GM13977 (cell line): ENCODE data around the gene GNAL.

Experiments
- DNase-seq: peaks from one replicate; pipeline ENCODE4 v3.0.0; 2012; ENCODE audit warnings: low spot score
- CTCF ChIP-seq: IDR thresholded peaks from 2 replicates; pipeline ENCODE4 v1.5.1; 2012; ENCODE audit warnings: mild to moderate bottlenecking, control low read depth; ENCODE audit not compliant: insufficient read depth; ENCODE audit errors: extremely low read depth, missing control alignments
- in situ Hi-C: fragments of 300-500 bp; cut with MboI; formaldehyde crosslinking; loops from one replicate; pipeline ENCODE4 v1.12.0; 2022; ENCODE audit warnings: low sequenced_read_pairs, low pct_unique_long_range_greater_than_20kb, mixed read lengths, inconsistent platforms; ENCODE audit not compliant: unreplicated experiment

GNAL gene

DNA sequence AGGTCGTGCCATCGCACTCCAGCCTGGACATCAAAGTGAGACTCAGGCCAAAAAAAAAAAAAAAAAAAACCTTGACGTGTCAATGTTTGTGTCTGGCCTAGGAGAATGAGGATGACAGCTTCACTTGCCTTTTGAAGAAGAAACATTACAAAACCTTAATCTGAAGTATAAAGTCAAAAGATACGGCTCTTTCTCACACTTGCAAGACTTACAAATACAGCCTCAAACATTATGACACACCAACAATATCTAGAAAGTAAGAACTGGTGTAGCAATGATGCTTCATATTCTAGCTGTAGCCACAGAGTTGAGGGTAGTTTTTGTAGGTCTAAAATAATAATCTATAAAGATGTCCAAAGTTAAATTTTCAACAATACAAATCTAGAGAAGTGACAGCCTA lies 193.6 kb downstream of the GNAL start:
- no peak for TF ChIP-seq CTCF
- DNase-seq, result no peak
- in situ Hi-C loops, result loop anchor here (25.0 kb wide), 1 partner anchor 95 kb away; no protein-coding TSS in a partner anchor

DNA sequence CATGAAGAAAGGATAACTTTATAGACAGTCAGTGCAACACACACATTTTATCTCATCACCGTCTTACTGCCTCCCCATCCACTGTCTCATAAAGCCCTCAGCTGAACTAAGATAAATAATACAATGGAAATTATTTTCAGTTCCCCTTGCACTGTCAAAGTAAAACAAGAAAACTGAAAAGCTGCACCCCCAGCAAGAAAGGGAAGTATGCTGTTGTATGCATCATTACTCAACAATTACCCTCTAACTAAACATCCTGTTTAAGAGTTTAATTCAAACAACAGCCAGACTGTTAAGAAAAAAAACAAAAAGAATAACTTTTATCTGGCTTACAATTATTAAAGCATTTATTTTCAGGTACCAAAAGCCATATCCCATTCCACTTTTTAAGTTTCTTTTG lies 194.1 kb downstream of the GNAL start:
- in situ Hi-C loops, result loop anchor here (25.0 kb wide), 1 partner anchor 96 kb away; no protein-coding TSS in a partner anchor
- no peak for TF ChIP-seq CTCF
- DNase-seq, result peak; percentile 75

GRCh38 chr18:11884396-11885030 lies 195.4 kb downstream of the GNAL start:
- no peak for DNase-seq
- in situ Hi-C loops, result loop anchor here (25.0 kb wide), 1 partner anchor 97 kb away; no protein-coding TSS in a partner anchor
- TF ChIP-seq CTCF, result no peak

DNA sequence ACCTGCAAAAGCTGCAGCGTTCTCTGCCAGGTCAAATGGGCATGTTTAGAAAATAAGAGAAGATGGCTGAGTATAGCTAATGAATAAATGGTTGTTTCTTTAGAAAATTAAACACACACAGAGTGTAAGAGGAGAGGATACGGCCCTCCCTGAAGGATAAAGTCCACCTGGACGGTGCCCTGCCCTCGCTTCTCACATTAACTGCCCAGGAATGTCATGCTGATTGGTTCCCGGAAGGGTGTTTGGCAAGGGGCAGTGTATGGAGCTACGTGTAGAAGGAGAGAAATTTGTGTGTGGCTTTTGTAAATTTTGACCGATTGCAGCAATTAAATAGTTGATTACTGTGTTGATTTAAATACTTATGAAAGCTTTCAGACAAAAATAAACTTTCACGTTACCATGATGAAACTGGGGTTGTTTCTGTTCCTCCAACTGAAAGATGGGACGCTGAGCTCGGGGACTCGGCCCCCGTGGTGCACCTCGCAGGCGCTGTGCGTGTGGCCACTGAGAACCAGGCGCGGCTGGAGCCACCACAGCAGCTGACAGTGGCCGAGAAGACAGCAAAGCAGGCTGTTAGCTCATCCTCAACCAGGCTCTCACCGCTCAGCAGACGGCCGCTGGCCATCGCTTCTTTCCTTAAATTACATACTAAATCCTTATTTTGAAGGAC lies 196.3 kb downstream of the GNAL start:
- in situ Hi-C loops, result loop anchor here (25.0 kb wide), 1 partner anchor 98 kb away; no protein-coding TSS in a partner anchor
- no peak for DNase-seq
- no peak for TF ChIP-seq CTCF

GRCh38 chr18:11886577-11887110 lies 197.6 kb downstream of the GNAL start:
- no peak for TF ChIP-seq CTCF
- in situ Hi-C loops, result loop anchor here (25.0 kb wide), 1 partner anchor 99 kb away; no protein-coding TSS in a partner anchor
- DNase-seq, result no peak

- no peak for TF ChIP-seq CTCF
- in situ Hi-C loops, result loop anchor here (25.0 kb wide), 1 partner anchor 100 kb away; no protein-coding TSS in a partner anchor
- DNase-seq, result no peak
These were observed 198.5 kb downstream of the GNAL start for GRCh38 chr18:11887328-11888128.
